ENCODE results near the gene DLEC1.

The DLEC1 gene

DNA sequence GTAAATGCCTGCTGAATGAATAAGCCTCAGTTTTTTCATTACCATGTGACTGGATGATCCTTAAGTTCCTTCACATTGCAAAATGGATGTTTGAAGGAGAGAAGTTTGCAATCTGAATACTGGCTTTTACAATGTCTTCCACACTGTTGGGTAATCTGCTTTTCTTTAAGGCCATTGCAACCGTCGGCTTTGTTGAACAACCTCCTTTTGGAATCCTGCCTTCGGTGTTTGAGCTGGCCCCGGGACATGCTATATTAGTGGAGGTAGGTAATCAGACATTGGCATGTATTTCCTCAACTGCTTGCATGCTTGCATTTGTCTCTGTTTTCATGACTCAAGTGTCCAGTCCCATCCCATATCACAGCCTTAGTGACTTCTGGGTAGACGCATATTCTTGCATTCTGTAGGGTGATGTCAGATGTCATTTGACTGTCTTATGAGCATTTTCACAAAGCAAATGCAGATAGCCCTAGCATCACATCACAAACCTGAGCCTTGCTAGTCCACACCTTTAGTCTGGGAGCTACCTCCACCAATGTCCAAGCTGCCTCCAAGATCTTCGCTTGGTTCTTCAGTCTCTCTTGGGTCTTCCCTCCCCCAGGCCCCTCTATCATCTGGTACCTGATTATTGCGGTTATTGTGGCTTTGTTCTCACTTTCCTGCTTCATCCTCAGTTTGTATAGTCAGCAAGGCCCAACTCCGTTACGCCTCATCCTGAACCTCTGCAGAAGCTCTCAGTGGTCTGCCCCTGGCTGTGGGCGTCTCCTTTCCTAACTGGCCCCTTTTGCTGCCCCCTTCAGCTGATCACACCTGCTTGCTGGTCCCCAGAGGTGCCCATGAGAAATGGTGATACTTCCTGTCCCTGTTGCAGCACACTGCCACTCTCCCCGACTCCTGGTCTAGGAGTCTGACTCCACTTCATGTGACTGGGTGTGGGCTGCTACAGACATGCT lies 49.4 kb downstream of the DLEC1 start:
- no peak for DNase-seq

DNA sequence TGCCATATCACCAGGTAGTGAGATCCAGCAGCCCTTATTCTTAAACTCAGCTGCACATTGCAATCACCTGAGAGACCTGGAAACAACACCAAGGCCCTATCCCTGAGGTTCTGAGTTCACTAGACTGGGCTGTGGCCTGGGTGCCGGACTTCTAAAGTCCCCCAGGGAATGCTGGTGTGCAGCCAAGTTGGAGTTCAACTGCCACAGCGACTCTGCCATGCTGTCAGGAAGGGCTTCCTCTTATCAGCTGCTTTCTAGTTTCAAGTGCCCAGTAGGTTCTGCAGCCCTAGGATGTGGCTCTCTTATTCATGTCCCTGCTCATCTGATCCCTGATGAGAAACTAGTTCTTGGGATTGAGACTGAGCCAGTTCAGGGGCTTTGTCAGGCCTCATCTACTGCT lies 50.2 kb downstream of the DLEC1 start:
- DNase-seq = no peak

DNA sequence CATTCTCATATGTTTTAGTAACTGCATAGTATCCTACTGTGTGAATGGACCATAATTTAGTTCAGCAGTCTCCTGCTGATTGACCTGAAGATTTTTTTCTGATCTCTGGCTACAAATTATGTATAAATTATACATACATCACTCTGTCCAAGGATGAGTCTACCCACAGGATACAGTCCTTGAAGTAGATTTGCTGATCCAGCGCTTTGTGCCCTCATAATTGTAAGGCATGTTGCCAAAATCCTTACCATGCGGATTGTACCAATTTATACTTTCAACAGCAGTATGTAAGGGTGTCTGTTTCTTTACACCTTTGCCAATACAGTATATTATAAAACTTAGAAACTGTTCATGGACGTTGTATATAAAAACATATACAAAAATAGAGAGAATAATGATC lies 51.4 kb downstream of the DLEC1 start:
- DNase-seq = no peak

DNA sequence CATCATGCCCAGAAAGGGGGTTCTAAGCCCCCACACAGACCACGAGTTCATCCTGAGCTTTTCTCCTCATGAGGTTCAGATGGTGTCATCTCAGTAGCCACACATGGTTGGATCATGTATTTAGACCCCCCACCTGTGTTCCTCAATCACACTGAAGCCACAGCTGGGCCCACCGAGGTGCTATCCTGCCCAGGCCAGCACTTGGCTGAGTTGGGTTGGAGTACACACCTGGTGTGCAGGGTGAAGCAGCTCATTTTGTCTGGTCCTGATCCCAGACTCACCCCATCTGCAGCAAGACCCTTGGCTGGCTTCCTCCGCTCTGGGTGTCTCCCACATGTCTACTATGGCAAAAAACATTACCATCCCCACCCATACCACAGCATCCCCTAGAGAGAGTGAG lies 56.0 kb downstream of the DLEC1 start:
- no peak for DNase-seq

DNA sequence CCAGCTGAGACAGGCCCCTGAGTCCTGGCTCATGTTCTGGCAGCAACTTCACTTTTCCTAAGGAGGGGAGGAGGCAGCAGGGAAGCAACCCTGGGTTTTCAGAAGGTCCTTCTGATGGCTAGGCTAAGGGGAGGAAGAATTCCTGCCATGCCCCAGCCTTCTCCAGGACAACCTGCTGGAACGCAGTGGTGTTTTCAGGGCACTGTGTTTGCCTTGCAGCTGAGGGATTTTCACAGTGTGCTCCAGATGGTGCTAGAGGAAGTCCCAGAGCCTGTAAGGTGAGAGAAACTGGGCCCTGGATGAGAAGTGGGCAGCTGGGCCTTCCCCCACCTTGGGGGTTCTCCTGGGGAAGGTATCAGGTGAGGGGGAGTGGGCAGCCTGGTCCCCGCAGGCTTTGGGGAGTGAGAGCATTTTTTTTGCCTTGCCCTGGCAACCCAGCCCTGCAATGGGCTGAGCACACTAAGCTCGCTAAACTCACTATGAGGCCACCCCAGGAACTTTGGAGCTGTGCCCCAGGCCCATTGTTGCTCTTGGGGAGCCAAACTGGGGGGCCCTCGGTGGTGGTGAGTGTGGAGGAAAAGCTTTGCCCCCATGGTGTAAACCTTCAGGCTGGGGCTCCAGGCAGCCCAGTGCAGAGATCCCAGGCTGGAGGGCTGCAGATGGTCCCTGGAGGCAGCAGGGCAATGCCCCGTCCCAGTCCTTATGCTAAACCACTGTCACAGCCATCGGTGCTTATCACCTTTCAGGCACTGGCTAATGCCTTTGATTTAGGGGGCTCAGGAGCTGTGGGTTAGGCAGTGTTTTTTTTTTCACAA lies 56.9 kb downstream of the DLEC1 start:
- DNase-seq = no peak

DNA sequence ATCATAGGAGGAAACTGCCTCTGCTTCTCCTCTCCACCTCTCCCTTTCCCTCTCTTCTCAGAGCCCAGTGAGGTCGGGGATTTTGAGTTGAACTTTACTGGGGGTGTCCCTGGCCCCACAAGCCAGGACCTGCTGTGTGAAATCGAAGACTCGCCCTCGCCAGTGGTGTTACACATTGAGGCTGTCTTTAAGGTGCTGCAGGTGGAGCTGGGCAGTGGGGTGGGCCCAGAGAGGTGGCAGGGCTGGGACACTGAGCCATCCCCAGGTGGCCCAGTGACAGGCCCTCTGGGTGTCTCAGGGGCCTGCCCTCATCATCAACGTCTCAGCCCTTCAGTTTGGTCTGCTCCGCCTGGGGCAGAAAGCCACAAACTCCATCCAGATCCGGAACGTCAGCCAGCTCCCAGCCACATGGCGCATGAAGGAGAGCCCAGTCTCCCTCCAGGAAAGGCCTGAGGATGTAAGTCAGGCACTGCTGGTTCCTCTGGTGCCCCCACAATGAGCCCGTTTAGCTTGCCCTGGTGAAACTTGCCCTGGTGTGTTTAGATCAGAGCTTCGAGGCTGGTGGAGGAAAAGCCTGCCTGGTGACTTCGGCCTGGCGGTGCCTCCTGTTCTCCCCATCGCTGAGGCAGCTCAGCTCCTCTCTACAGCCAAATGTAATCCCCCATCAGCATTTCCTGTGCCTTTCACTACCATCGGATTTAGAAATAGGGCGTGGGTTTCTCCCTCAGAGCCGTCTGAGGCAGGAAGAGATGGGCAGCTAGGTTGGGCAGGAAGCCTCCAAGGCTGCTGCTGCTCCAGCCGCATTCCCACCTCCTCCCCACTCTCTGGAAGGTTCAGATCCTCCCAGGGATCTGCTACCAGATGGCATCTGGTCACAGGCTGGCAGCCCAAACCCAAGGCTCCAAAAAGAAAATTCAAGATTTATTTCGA lies 58.7 kb downstream of the DLEC1 start:
- no peak for DNase-seq

DNA sequence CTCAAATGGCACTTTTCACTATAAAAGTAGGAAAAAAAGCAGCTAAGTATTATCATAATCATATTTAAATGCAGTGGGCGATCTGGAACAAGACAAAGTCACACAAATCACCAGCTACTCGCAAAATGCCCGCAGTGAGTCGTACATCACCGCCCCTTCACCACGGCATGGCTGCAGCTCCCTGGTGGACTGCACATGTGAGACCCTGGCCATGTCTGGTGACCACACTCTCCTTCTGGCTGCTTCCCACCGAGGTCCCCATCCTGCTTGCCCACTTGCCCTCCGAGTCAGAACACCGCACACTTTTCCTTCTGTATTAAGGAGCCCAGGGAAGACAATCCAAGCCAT lies 59.3 kb downstream of the DLEC1 start:
- no peak for DNase-seq

DNA sequence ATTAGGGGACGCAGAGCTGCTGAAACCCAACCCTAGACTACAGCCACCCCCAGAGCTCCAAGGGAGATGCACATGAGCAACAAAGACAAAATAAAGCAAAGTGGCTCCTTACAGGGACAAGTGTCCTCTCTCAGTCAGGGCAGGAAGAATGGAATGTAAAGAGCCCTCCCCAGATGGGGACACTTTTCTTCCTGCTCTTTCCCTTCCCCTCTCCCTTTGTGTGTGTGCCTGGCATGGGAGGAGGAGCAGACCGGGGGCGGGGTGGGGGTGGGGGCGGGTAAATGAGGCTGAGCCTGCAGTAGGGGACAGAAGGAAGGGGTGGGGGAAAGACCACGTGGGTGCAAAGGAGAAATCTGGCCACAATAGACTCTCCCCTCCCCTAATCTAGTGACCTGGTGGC lies 60.5 kb downstream of the DLEC1 start:
- DNase-seq = no peak

DNA sequence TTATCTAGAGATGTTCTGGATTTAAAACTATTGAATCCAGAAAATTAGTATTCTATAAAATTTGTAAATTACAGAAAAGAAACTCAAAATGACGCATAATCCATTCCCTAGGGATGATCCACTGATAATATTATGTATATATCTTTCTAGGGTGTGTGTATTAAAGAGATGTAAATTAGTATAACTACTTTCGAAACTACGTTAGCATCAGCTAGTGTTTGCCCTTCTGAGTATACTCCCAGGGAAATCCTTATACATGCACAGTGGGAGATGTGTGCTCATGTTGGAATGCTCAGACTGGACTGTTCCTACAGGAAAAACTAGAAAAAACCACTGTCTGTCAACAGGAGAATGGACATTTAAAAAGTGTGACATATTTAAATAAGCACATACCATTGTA lies 61.5 kb downstream of the DLEC1 start:
- DNase-seq = no peak

DNA sequence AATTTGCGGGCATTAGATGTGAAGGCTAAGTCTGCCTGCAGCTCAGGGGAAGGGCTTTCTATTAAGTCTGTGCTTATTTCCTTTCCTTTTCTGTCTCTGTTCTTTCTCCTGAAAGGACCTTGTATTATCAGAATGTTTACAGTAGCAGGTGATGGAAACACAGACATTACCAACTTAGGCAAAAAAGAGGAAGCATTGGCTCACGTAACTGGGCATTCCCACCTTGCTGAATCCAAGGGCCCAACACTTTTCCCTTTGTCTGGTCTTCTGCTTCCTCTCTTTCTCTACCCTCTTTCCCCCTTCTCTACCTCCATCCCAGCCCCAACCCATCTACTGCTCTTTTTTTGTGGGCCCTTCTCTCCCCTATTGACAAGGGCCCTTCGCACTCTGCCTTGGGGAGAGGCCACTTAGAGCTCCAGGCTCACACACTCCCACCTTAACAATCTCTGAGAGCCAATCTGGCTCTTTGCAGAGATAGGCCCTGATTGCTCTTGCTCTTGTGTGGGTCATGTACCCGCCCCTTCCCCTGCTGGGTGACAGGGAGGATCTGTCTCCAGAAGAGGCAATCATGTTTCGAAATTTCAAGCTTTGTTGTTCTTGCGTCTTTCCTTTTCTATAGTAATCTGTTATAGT lies 62.9 kb downstream of the DLEC1 start:
- no peak for DNase-seq

DNA sequence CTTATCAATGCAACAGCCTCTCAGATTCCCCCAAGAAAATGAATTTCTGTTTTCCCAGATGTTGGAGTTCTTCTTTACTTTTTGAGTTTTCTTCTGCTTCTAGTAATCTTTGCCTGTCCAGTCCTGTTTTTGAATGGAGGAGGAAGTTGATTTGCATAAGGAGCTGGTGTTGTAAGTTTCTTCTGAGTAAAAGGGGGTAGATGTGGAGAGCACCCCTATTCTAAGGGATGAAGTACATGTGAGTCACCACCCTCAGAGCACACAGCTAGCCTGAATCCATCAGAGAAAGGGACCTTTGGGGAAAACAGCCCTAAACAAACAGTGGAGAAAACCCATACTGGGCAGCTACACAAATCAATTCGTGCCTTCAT lies 63.4 kb downstream of the DLEC1 start:
- DNase-seq = no peak

DNA sequence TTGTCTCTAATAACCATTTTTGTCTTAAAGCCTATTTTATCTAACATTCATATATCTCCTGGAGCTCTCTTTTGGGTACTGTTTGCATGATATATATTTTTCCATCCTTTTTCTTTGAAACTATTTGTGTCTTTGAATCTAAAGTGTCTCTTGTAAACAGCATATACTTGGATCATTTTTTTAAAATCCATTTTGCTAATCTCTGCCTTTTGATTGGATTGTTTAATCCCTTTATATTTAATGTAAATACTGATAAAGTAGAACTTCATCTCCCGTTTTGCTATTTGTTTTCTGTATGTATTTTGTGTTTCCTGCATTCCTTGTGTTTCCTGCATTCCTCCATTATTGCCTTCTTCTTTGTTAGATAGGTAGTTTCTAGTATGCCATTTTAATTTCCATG lies 66.5 kb downstream of the DLEC1 start:
- DNase-seq = no peak

DNA sequence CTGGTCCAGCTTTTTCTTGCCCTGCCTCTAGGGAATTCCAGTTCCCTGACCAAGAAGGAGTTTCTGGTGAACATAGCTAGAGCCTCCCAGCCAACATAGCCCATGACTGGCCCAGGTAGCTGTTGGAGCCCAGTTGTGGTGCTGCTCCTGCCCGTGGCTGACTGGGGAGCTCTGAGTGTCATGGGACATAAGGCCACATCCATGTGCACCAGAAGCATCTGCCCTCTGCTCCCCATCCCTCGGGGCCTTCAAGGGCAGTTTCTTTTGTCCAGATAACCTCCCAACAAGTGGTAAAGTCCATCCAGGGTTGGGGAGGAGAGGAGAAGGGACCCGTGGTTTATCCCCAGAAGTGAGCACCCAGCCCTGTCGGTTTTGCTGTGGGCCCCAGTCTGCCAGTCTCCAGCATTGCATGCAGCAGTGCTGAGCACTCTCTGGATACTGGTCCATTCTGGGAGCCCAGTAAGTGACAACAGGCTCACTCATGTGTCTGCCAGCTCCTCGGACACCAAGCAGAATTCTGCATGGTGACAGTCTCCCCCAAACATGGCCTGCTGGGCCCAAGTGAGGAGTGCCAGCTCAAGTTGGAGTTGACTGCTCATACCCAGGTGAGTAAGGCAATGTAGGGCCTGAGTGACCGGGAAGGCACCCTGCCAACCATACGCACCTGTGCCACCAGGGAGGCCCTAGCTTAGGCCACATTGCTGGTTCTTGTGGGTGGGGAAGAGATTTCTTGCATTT lies 69.1 kb downstream of the DLEC1 start:
- no peak for DNase-seq

DNA sequence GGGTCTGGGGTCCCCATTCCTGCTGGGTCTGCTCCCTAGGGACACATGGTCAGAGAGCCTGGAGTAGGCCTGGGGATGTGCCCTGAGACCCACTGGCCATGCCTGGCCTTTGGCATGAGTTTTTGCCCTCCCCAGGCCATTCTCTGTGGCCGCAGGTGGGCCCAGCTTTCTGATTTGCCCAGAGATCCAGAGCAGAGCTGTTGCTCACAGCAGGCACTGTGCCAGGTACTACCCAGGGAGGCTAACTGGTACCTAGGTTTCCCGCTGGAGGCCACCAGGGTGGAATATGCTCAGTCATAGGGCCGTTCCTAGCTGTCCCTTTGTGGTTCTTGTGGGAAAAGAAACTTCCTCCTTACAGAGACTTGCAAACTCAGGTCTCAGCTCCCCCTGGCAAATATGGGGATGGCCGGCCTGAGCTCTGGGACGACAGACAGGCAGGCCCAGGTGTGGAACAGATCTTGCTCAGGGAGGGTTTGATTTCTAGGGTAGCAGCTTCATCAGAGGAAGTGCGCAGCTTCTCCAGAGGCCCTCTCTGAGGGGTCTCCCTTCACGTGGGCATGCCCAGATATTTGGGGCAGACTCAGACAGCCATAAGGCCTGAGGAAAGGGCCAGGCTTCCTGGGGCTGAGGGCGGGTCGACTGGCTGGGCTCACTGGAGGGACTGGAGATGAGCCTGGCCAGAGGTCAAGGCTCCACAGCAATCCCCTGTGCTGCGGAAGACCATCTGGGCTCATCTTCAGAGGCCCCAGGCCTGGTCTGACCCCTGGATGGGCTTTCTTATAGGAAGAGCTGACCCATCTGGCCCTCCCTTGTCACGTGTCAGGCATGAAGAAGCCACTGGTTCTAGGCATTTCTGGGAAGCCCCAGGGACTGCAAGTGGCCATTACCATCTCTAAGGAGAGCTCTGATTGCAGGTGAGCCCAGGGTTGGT lies 69.9 kb downstream of the DLEC1 start:
- peak; percentile 53 for DNase-seq

DNA sequence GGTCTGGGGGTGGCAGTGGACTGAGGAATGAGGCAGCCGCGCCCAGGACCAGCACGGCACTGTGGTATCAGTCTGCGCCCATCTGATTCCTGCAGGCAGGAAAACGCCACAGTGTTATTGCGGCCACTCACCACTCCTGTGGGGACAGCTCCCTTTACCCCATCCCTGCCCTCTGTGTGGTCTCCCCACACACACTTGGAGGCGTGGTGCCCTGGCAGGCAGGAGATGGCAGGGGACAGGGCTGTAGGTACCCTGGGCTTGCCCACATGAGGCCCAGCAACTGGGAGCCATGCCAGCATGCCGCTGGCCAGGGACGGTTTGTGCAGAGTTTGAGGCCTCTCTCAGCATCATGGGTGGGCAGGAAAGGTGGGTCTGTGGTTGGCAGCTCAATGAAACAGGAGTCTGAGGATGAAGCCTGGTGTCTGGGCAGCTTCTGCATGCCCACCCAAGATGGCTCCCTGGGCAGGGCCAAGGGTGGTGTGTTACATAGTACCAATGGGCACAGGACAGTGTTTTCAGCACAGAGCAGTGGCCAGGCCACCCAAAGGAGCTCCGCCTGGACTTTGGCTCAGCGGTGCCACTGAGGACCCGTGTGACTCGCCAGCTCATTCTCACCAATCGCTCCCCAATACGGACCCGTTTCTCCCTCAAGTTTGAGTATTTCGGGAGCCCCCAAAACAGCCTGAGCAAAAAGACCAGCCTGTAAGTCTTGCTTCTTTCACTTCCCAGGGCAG lies 70.7 kb downstream of the DLEC1 start:
- DNase-seq = no peak

DNA sequence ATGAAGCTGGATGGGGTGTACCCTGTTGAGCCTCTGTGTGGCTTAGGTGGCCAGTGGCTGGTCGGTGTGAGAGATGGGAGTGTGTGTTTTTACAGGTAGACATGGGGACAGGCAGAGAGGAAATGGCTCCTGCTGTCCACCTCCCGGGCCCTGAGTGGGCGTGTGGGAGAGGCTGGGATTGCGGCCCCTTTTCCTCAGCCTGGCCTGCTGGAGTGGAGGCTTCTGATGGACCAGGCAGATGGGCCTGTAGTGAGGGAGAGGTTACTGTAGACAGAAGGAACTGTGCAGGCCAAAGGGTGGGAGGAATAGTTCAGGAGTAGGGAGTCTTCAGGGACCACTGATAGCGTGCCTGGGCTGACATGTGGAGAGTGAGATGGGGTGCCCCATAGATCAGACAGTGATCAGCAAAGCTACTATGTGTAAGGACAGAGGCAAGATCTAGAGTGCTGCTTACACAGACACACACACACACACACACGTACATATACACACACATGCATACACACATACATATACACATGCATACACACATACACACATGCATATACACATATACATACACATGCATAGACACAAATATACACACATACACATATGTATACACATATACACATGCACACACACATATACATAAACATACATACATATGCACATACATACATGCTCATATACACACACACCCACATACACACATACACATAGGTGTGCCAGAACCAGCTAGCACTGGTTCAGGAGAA lies 71.5 kb downstream of the DLEC1 start:
- DNase-seq = no peak

DNA sequence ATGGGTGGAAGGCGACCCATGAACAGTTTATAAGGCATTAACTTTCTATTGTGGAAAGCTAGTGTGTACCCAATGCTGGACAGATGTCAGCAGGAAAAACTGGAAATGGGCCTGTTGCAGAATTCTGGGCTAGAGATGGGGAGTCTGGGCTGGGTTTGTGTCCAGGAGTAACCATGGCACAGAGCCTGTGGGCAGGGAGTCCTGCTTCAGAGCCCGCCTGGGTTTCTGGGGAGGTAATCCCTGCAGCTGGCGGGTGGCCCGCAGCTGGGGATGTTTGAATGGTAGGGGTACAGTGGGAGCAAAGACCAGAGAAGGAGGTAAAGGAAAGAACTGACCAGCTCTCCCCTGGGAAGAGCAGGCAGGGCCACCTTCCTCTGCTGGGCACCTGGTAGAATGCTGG lies 72.2 kb downstream of the DLEC1 start:
- no peak for DNase-seq

DNA sequence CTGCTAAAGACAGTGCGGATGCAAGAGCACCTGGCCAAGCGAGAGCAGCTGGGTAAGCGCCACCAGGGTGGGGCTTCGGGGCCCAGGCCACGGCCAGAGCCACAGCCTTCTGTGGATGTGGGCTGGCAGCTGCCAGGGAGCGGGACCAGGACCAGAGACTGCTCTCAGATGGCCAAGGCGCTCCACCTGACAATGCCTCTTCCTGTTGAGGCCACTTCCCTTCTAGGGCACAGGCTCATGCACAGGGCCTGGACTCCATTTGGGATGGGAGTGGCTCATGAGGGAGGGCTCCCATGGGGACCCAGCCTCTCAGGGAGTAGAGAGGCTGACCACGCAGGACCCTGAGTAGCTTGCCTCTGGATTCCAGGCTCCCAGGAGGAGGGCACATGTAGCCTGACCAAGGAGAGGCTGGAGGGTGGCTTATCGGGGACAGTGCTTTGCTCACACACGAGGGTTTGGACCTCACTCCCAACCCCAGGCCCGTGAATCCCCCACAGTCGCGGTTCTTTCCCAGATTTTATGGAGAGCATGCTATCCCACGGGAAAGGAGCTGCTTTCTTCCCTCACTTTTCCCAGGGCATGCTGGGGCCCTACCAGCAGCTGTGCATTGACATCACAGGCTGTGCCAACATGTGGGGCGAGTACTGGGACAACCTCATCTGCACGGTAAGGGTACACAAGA lies 72.8 kb downstream of the DLEC1 start:
- DNase-seq = no peak

DNA sequence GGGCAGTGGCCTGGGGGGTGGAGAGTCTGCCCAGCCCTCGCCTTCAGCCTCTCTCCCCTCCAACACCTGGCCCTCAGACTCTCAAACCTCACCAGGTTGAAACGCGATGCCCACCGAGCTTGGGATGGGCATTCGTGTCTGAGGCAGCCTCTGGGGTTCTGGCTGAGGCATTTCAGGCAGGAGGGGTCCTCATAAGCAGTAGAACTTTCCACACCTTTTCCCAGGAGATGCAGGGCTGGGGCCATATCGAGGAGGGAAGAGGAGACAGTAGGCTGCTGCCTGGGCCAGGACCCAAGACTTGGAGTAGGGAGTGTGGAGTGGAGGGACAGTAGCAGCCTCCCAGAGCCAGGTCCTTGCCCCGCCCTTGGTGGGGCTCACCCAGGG lies 73.4 kb downstream of the DLEC1 start:
- no peak for DNase-seq
